Naive thymus-derived CD4-positive, alpha-beta T cell (primary cell): ENCODE measurements around the gene COQ2. TPM values are rescaled to one million over a fixed set of nuclear protein-coding genes. Genes with fewer than 3 reads are reported as not detected.

ENCODE experiments used
- ATAC-seq: fragments of 150-1000 bp; cut with Tn5 transposase; 2 replicates; pipeline ENCODE4 v1.10.0; 2021; ENCODE audit warnings: mild to moderate bottlenecking, moderate library complexity
- CTCF ChIA-PET: fragments of 350-600 bp; sonication (Branson Sonifier 250); formaldehyde crosslinking; loops from one replicate; lab custom pipeline; 2021; ENCODE audit warnings: antibody characterized with exemption; lab: Charles Lee
- POLR2A ChIA-PET: fragments of 350-600 bp; sonication (Branson Sonifier 250); formaldehyde crosslinking; loops from one replicate; lab custom pipeline; 2021; ENCODE audit warnings: antibody characterized with exemption, inconsistent platforms; lab: Charles Lee
- DNase-seq, 9 donors: peaks; one replicate each; pipeline versions ENCODE4 v3.0.0 to v3.0.0-alpha.2; 2020 to 2022; ENCODE audit warnings: mixed read lengths in 1 of 9
- H3K27ac ChIP-seq: one replicate; pipeline ENCODE4 v1.7.0; 2013; ENCODE audit warnings: mild to moderate bottlenecking, low read depth, low read length, moderate library complexity
- H3K27me3 ChIP-seq, 2 donors: one replicate each; pipeline ENCODE4 v1.7.0; 2013; ENCODE audit warnings: low read length in 2 of 2, mild to moderate bottlenecking in 2 of 2, moderate library complexity in 2 of 2; ENCODE audit not compliant: control insufficient read depth in 2 of 2, insufficient read depth in 2 of 2
- H3K36me3 ChIP-seq, 3 experiments: 1 replicate in 2 of 3; 2 replicates in 1 of 3; pipeline ENCODE4 v1.7.0; 2013; ENCODE audit warnings: low read length in 3 of 3, mild to moderate bottlenecking in 3 of 3, moderate library complexity in 1 of 3; ENCODE audit not compliant: insufficient read depth in 3 of 3, control insufficient read depth in 2 of 3
- H3K4me1 ChIP-seq, 2 donors: one replicate each; pipeline ENCODE4 v1.7.0; 2013; ENCODE audit warnings: low read length in 2 of 2, mild to moderate bottlenecking in 2 of 2, moderate library complexity in 1 of 2; ENCODE audit not compliant: control insufficient read depth in 2 of 2, insufficient read depth in 2 of 2
- H3K4me3 ChIP-seq: 2 replicates; pipeline ENCODE4 v1.7.0; 2013; ENCODE audit warnings: mild to moderate bottlenecking, low read length
- H3K9me3 ChIP-seq, 3 experiments: 1 replicate in 2 of 3; 2 replicates in 1 of 3; pipeline ENCODE4 v1.7.0; 2013; ENCODE audit warnings: low read length in 3 of 3; ENCODE audit not compliant: control insufficient read depth in 2 of 3
- H3K27ac Mint-ChIP-seq, 9 donors: one replicate each; pipeline ENCODE4 v1.8.0; 2020 to 2022; ENCODE audit warnings: mixed read lengths in 9 of 9, mild to moderate bottlenecking in 8 of 9, moderate library complexity in 5 of 9, inconsistent platforms in 2 of 9
- H3K27me3 Mint-ChIP-seq, 5 donors: one replicate each; pipeline ENCODE4 v1.8.0; 2021 to 2022; ENCODE audit warnings: mixed read lengths in 5 of 5, mild to moderate bottlenecking in 1 of 5
- H3K36me3 Mint-ChIP-seq, 5 donors: one replicate each; pipeline ENCODE4 v1.8.0; 2020 to 2022; ENCODE audit warnings: mixed read lengths in 5 of 5, mild to moderate bottlenecking in 3 of 5, inconsistent platforms in 1 of 5
- H3K4me1 Mint-ChIP-seq, 7 donors: one replicate each; pipeline ENCODE4 v1.8.0; 2020 to 2022; ENCODE audit warnings: mixed read lengths in 7 of 7, mild to moderate bottlenecking in 3 of 7, inconsistent platforms in 1 of 7
- H3K4me3 Mint-ChIP-seq, 10 donors: one replicate each; pipeline ENCODE4 v1.8.0; 2020 to 2022; ENCODE audit warnings: mild to moderate bottlenecking in 10 of 10, mixed read lengths in 10 of 10, moderate library complexity in 6 of 10, inconsistent platforms in 2 of 10
- H3K9me3 Mint-ChIP-seq, 11 donors: one replicate each; pipeline ENCODE4 v1.8.0; 2020 to 2022; ENCODE audit warnings: mixed read lengths in 11 of 11, mild to moderate bottlenecking in 4 of 11, inconsistent platforms in 1 of 11, moderate library complexity in 1 of 11
- intact Hi-C, 2 donors: fragments of 100-400 bp; cut with micrococcal nuclease; formaldehyde crosslinking; loops; one replicate each; pipeline ENCODE4 v1.15.1; 2023
- polyA plus RNA-seq, 2 donors: library from polyadenylated mRNA; unstranded; fragments of 300-500 nt; fragmentation: Illumina TruSeq; gene quantifications; one replicate each; pipeline ENCODE4 v1.2.3, GENCODE V29; 2021
- total RNA-seq, 6 experiments: library from RNA in 5 of 6; stranded (reverse) in 5 of 6; gene quantifications; 1 replicate in 5 of 6; 2 replicates in 1 of 6; pipeline ENCODE4 v1.2.3 and lab custom pipeline; 2021 to 2026

Gene COQ2, protein sequence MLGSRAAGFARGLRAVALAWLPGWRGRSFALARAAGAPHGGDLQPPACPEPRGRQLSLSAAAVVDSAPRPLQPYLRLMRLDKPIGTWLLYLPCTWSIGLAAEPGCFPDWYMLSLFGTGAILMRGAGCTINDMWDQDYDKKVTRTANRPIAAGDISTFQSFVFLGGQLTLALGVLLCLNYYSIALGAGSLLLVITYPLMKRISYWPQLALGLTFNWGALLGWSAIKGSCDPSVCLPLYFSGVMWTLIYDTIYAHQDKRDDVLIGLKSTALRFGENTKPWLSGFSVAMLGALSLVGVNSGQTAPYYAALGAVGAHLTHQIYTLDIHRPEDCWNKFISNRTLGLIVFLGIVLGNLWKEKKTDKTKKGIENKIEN
- total RNA-seq, result 10 to 100 TPM in 3 of 5 experiments, 1 to 10 TPM in 2; 7.2 to 12.7 (median 10.2) TPM
- 1 to 10 TPM; 3.6 to 4.3 TPM for polyA plus RNA-seq
- total RNA-seq (lab: John Stamatoyannopoulos, UW), result 6.7 reads per million, percentile 29 among the genes with 10 or more reads in this experiment

- ATAC-seq (peak; percentile 91), DNase-seq (peak; percentile 87 to 96 (median 91))
- Histone ChIP-seq H3K27ac (peak within 1 kb of the TSS; percentile 88), H3K36me3 (peaks cover 0 to 4% (median 0%) of the 10 kb centered on the region in 3 experiments), H3K4me1 (peaks cover 5 to 8% of the 10 kb centered on the region in 2 donors), H3K9me3 (no peaks in the 10 kb centered on the region), H3K4me3 (peak within 1 kb of the TSS; percentile 96), H3K27me3 (no peaks in the 10 kb centered on the region)
- intact Hi-C loops, result loop anchor here (1.0 to 10.0 kb wide), 21 partner anchors 24 to 910 kb away; partner anchors contain the start of genes ABRAXAS1 (in 2 of the 2), COPS4 (in 2 of the 2), HELQ (in 2 of the 2) and HPSE (in 2 of the 2)
- Mint-ChIP-seq H3K9me3 (peaks cover 0 to 2% (median 0%) of the 10 kb centered on the region in 11 donors), H3K4me3 (peak within 1 kb of the TSS; percentile 80 to 99 (median 97)), H3K4me1 (peaks cover 21 to 47% (median 38%) of the 10 kb centered on the region in 7 donors), H3K36me3 (peaks cover 0 to 7% (median 0%) of the 10 kb centered on the region in 5 donors), H3K27me3 (peaks cover 0 to 3% (median 0%) of the 10 kb centered on the region in 5 donors), H3K27ac (peak within 1 kb of the TSS; percentile 88 to 99 (median 97))
- ChIA-PET POLR2A (interaction anchor here (0.6 to 3.0 kb wide), 15 partner anchors 8 to 855 kb away, joined by 3 to 18 read pairs (median 4); partner anchors contain the start of genes COPS4, HELQ, HPSE and MRPS18C), CTCF (interaction anchor here (0.7 to 2.9 kb wide), 12 partner anchors 9 to 333 kb away, joined by 3 to 11 read pairs (median 4); partner anchors contain the start of gene COPS4)
Observed at GRCh38 chr4:83284193-83285054, at the start of gene COQ2. TSS of gene COQ2 (minus strand) at chr4:83284798. CDS start at chr4:83284764, 34 bp downstream.

DNA sequence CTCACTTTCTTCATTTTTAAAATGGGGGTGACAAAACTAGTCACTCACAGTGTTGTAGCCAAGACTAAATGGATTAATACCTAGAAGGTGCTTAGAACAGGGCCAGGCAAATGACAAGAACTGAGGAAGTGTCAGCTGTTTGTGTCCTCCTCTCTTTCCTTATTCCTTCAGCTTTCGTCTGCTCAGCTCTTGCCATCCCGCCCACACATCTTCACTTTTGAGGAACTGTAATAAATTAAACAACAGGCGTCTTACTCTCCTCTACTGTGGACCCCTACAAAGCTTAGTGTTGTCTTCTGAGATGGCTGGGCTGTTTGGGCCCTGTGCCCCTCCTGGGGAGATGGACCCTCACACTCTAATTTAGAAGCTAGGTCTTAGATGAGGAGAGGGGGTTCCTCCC lies 47.4 kb upstream of the COQ2 start:
- ATAC-seq, result no peak
- intact Hi-C loops, result loop anchor here in 1 of 2 donors (5.0 to 10.0 kb wide), 3 partner anchors 55 to 1253 kb away; partner anchors contain the start of genes CDS1 and THAP9
- peaks cover 27 to 60% (median 37%) of the 10 kb centered on the region in 7 donors for H3K4me1 Mint-ChIP-seq
- H3K9me3 Mint-ChIP-seq, result peaks cover 0 to 3% (median 0%) of the 10 kb centered on the region in 11 donors
- peaks cover 5 to 35% (median 13%) of the 10 kb centered on the region in 5 donors for H3K36me3 Mint-ChIP-seq
- Histone ChIP-seq H3K4me1 (peaks cover 11% of the 10 kb centered on the region in 2 donors), H3K27me3 (no peaks in the 10 kb centered on the region), H3K27ac (no peak overlapping the region), H3K36me3 (peaks cover 0 to 4% (median 0%) of the 10 kb centered on the region in 3 experiments), H3K9me3 (no peaks in the 10 kb centered on the region), H3K4me3 (no peak overlapping the region)
- peaks cover 0 to 15% (median 0%) of the 10 kb centered on the region in 5 donors for H3K27me3 Mint-ChIP-seq
- ChIA-PET POLR2A (no interaction called here), CTCF (no interaction called here)
- peak overlapping the region in 5 of 9 donors; percentile 5 to 65 (median 13) for H3K27ac Mint-ChIP-seq
- H3K4me3 Mint-ChIP-seq, result no peak overlapping the region
- no peak for DNase-seq

- Mint-ChIP-seq H3K4me3 (no peak overlapping the region), H3K9me3 (peaks cover 0 to 3% (median 0%) of the 10 kb centered on the region in 11 donors), H3K27ac (peak overlapping the region in 1 of 9 donors; percentile 4), H3K4me1 (peaks cover 17 to 59% (median 28%) of the 10 kb centered on the region in 7 donors), H3K27me3 (no peaks in the 10 kb centered on the region), H3K36me3 (peaks cover 13 to 50% (median 22%) of the 10 kb centered on the region in 5 donors)
- Histone ChIP-seq H3K27me3 (no peaks in the 10 kb centered on the region), H3K9me3 (no peaks in the 10 kb centered on the region), H3K4me3 (no peak overlapping the region), H3K4me1 (peaks cover 5 to 11% of the 10 kb centered on the region in 2 donors), H3K36me3 (peaks cover 0 to under 1% (median 0%) of the 10 kb centered on the region in 3 experiments), H3K27ac (no peak overlapping the region)
- intact Hi-C loops, result loop anchor here in 1 of 2 donors (5.0 to 10.0 kb wide), 3 partner anchors 58 to 1255 kb away; partner anchors contain the start of genes CDS1 and THAP9
- POLR2A ChIA-PET, result interaction anchor here (0.5 kb wide), 1 partner anchor 124 kb away, joined by 3 read pairs; no protein-coding TSS in a partner anchor
- ATAC-seq (no peak), DNase-seq (no peak)
- CTCF ChIA-PET, result no interaction called here
Observed at GRCh38 chr4:83329521-83330110, 45.0 kb upstream of the COQ2 start.

- H3K36me3 ChIP-seq, result no peaks in the 10 kb centered on the region
- Mint-ChIP-seq H3K27ac (peak overlapping the region in 1 of 9 donors; percentile 6), H3K36me3 (peaks cover 13 to 50% (median 22%) of the 10 kb centered on the region in 5 donors), H3K4me1 (peaks cover 15 to 53% (median 20%) of the 10 kb centered on the region in 7 donors), H3K4me3 (no peak overlapping the region), H3K27me3 (no peaks in the 10 kb centered on the region), H3K9me3 (peaks cover 0 to 3% (median 0%) of the 10 kb centered on the region in 11 donors)
- H3K4me3 ChIP-seq, result no peak overlapping the region
- H3K27ac ChIP-seq, result no peak overlapping the region
- ChIA-PET POLR2A (interaction anchor here (0.5 to 0.6 kb wide), 2 partner anchors 18 to 1048 kb away, joined by 3 read pairs; no protein-coding TSS in a partner anchor), CTCF (no interaction called here)
- no peaks in the 10 kb centered on the region for H3K27me3 ChIP-seq
- ATAC-seq (no peak), DNase-seq (no peak)
- peaks cover 0 to 6% of the 10 kb centered on the region in 2 donors for H3K4me1 ChIP-seq
- no peaks in the 10 kb centered on the region for H3K9me3 ChIP-seq
- intact Hi-C loops, result no loop called here
Observed at GRCh38 chr4:83328521-83329187, 44.1 kb upstream of the COQ2 start.

- Histone ChIP-seq H3K27me3 (no peaks in the 10 kb centered on the region), H3K4me1 (no peaks in the 10 kb centered on the region), H3K9me3 (no peaks in the 10 kb centered on the region), H3K36me3 (peaks cover 0 to 7% (median 0%) of the 10 kb centered on the region in 3 experiments), H3K4me3 (no peak overlapping the region), H3K27ac (no peak overlapping the region)
- Mint-ChIP-seq H3K4me3 (no peak overlapping the region), H3K27ac (no peak overlapping the region), H3K27me3 (no peaks in the 10 kb centered on the region), H3K36me3 (peaks cover 13 to 47% (median 20%) of the 10 kb centered on the region in 5 donors), H3K4me1 (peaks cover 2 to 41% (median 16%) of the 10 kb centered on the region in 7 donors), H3K9me3 (peaks cover 0 to 3% (median 0%) of the 10 kb centered on the region in 11 donors)
- ATAC-seq (no peak), DNase-seq (no peak)
- CTCF ChIA-PET, result interaction anchor here (0.5 kb wide), 1 partner anchor 604 kb away, joined by 5 read pairs; no protein-coding TSS in a partner anchor
- POLR2A ChIA-PET, result interaction anchor here (0.7 kb wide), 1 partner anchor 155 kb away, joined by 3 read pairs; no protein-coding TSS in a partner anchor
- intact Hi-C loops, result no loop called here
Observed at GRCh38 chr4:83326546-83326945, 41.9 kb upstream of the COQ2 start.
